ENCODE data around the gene RCOR3. TPM values are rescaled to one million over a fixed set of nuclear protein-coding genes. Genes with fewer than 3 reads are reported as not detected.
"Not testable (repeated sequence)": the region's sequence is repeated elsewhere in the genome, so short reads cannot be mapped to it uniquely, and the experiment has no call there.

The RCOR3 gene
- total RNA-seq, 1 donor = 39.8 TPM

DNA sequence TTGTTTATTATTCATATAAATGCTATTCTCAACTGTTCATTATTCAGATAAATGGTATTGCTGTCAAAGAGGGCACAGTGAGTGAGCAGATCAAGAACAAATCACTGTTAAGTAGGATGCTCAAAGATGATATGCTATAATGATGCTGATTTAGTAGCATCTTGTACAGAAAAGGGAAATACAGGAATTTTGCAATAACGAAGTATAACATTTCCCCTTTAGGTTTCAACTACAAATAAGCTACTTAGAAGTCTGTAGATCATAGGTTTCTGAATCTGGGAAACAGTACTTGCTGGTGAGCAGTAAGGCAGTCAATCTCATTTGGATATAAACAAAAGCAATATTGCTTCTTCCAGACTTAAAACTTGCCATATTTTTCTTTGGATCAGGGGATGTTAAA, 27.3 kb upstream of the RCOR3 start:
- no peak for DNase-seq (ENCODE audit: insufficient read length, low spot score, missing footprints)
- Histone ChIP-seq H3K27ac (ENCODE audit: low read depth, low read length) (no peak overlapping the region), H3K4me2 (ENCODE audit: insufficient read depth, low read length) (no peak overlapping the region), H4K20me1 (ENCODE audit: insufficient read depth, low read length) (no peaks in the 10 kb centered on the region), H3K4me3 (ENCODE audit: insufficient read depth, low read length) (no peak overlapping the region), H3K9me3 (ENCODE audit: low read depth, low read length) (no peaks in the 10 kb centered on the region), H3K27me3 (ENCODE audit: insufficient read depth, low read length) (no peaks in the 10 kb centered on the region), H3K36me3 (ENCODE audit: insufficient read depth, low read length) (no peaks in the 10 kb centered on the region), H3K79me2 (ENCODE audit: insufficient read depth, low read length) (no peaks in the 10 kb centered on the region), H3K4me1 (ENCODE audit: insufficient read depth, low read length) (no peaks in the 10 kb centered on the region), H2AFZ (ENCODE audit: low read length) (no peak overlapping the region)
- no peak for TF ChIP-seq CTCF (IDR thresholded peaks at IDR 0.05; ENCODE audit: extremely low read depth, low read depth, low read length)

GRCh38 chr1:211236633-211237320, 22.4 kb upstream of the RCOR3 start:
- H3K9me3 ChIP-seq (ENCODE audit: low read depth, low read length) = no peaks in the 10 kb centered on the region
- DNase-seq (ENCODE audit: insufficient read length, low spot score, missing footprints) = no peak

DNA sequence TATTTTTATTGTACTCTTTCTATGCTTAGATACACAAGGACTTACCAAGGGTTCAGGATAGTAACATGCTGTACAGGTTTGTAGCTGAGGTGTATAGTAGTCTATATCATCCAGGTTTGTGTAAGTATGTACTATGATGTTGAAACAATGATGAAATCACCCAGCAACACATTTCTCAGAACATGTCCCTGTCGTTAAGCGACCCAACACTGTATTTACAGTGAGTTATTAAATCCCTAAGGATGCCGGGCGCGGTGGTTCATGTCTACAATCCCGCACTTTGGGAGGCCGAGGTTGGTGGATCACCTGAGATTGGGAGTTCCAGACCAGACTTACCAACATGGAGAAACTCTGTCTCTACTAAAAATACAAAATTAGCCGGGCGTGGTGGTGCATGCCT, 21.6 kb upstream of the RCOR3 start:
- DNase-seq (ENCODE audit: insufficient read length, low spot score, missing footprints) = no peak
- H3K27ac ChIP-seq (ENCODE audit: low read depth, low read length) = no peak overlapping the region
- no peaks in the 10 kb centered on the region for H4K20me1 ChIP-seq (ENCODE audit: insufficient read depth, low read length)
- H3K27me3 ChIP-seq (ENCODE audit: insufficient read depth, low read length) = no peaks in the 10 kb centered on the region
- no peaks in the 10 kb centered on the region for H3K4me1 ChIP-seq (ENCODE audit: insufficient read depth, low read length)
- H3K79me2 ChIP-seq (ENCODE audit: insufficient read depth, low read length) = no peaks in the 10 kb centered on the region
- no peaks in the 10 kb centered on the region for H3K36me3 ChIP-seq (ENCODE audit: insufficient read depth, low read length)
- no peak overlapping the region for H2AFZ ChIP-seq (ENCODE audit: low read length)
- no peaks in the 10 kb centered on the region for H3K9me3 ChIP-seq (ENCODE audit: low read depth, low read length)
- H3K4me3 ChIP-seq (ENCODE audit: insufficient read depth, low read length) = no peak overlapping the region
- H3K4me2 ChIP-seq (ENCODE audit: insufficient read depth, low read length) = no peak overlapping the region
- no peak for TF ChIP-seq CTCF (IDR thresholded peaks at IDR 0.05; ENCODE audit: extremely low read depth, low read depth, low read length)

More at GRCh38 chr1:211236633-211237320, 22.4 kb upstream of the RCOR3 start:
- no peak overlapping the region for H3K4me3 ChIP-seq (ENCODE audit: insufficient read depth, low read length)
- no peak overlapping the region for H3K4me2 ChIP-seq (ENCODE audit: insufficient read depth, low read length)
- no peaks in the 10 kb centered on the region for H3K79me2 ChIP-seq (ENCODE audit: insufficient read depth, low read length)
- no peaks in the 10 kb centered on the region for H3K27me3 ChIP-seq (ENCODE audit: insufficient read depth, low read length)
- H3K36me3 ChIP-seq (ENCODE audit: insufficient read depth, low read length) = no peaks in the 10 kb centered on the region
- no peaks in the 10 kb centered on the region for H3K4me1 ChIP-seq (ENCODE audit: insufficient read depth, low read length)
- no peaks in the 10 kb centered on the region for H4K20me1 ChIP-seq (ENCODE audit: insufficient read depth, low read length)
- H3K27ac ChIP-seq (ENCODE audit: low read depth, low read length) = no peak overlapping the region
- no peak for TF ChIP-seq CTCF (IDR thresholded peaks at IDR 0.05; ENCODE audit: extremely low read depth, low read depth, low read length)
- no peak overlapping the region for H2AFZ ChIP-seq (ENCODE audit: low read length)

DNA sequence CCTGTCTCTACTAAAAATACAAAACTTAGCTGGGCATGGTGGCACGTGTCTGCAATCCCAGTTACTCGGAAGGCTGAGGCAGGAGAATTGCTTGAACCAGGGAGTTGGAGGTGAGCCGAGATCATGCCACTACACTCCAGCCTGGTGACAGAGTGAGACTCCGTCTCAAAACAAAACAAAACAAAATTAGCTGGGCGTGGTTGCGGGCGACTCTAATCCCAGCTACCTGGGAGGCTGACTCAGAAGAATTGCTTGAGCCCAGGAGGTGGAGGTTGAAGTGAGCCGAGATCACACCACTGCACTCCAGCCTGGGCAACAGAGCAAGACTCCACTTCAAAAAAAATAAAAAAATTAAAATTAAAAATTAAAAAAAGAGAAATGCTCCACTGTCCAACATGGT, 18.6 kb upstream of the RCOR3 start:
- not testable (repeated sequence) for H3K27ac ChIP-seq (ENCODE audit: low read depth, low read length); H3K9me3 ChIP-seq (ENCODE audit: low read depth, low read length); H4K20me1 ChIP-seq (ENCODE audit: insufficient read depth, low read length); H3K4me2 ChIP-seq (ENCODE audit: insufficient read depth, low read length); H3K36me3 ChIP-seq (ENCODE audit: insufficient read depth, low read length); H3K27me3 ChIP-seq (ENCODE audit: insufficient read depth, low read length); H3K79me2 ChIP-seq (ENCODE audit: insufficient read depth, low read length); H2AFZ ChIP-seq (ENCODE audit: low read length); H3K4me3 ChIP-seq (ENCODE audit: insufficient read depth, low read length); H3K4me1 ChIP-seq (ENCODE audit: insufficient read depth, low read length); DNase-seq (ENCODE audit: insufficient read length, low spot score, missing footprints)
